GF-D8 (cell line): ENCODE data around the gene UCP3.
A peak's percentile ranks its signal among the peaks of the same experiment; 100 is the strongest.
"Not testable (repeated sequence)": the region's sequence is repeated elsewhere in the genome, so short reads cannot be mapped to it uniquely, and the experiment has no call there.

Source experiments
- DNase-seq: peaks from one replicate; lab custom pipeline; 2025; lab: John Stamatoyannopoulos, UW

Gene UCP3

DNA sequence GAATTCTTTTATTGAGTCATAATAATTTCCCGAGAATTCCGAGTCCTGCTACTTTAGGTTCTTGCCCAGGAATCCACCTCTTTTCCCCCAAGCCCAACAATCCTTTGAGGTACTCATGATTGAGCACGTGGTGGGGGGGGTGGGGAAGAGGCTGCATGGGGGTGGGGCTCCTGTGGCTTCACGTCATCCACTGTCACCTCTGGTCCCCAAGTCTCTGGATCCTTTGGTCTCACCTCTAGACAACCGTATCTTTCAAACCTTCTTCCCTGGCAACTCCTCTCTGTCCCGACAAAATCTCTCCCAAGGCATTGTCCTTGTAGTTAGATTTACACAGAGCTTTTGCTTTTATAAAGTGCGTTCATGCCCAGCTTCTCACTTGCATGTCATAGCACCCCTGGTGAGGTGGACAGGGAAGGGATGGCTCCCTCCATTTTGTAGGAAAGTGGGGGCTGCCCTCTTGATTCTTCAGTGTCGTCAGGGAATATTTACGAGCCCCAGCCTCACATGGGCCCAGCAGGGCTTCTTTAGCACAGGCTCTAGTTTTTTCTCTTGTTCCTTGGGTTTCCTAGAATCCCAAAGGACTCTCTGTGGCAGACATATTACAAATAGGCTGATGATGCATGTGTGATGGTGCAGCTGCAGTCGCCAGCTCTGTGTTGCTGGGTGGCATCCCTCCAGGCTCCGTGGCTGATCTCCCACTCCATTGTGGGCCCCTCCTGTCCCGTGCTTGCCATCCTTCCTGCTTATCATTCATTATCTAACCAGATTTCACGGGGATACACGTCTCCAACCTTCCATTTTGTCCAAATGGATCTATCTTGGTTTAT lies 8.4 kb downstream of the UCP3 start:
- DNase-seq: no peak

DNA sequence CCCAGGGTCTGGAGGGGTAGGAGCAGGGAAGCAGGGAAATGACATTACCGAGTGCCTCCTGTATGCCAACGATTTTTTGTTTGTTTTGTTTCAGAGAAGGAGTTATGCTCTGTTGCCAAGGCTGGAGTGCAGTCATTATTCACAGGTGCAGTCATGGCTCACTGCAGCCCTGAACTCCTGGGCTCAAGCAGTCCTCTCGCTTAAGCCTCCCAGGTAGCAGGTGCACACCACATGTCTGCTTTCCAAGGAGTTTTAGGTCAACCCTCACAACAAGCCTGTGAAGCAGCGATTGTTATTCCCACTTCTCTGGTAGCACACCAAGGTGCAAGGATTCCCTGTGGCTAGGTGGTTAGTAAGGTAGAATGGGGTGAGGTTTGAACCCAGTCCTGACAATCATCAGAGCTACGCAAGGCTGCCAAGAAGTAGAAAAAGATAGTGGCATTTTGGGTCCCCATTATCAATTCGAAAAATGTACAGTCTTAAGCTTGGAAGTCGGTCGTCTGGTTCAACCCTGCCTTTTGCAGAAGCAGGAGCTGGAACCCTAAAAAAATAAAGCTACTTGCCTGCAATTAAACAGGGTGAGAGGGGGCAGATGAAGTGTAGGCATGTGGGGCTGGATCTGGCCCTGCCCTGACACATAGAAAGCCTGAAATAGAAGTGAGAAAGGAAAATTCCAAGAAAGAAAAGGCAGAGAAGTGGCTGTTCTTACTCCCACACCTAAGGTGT lies 9.1 kb downstream of the UCP3 start:
- no peak for DNase-seq

GRCh38 chr11:73998846-73999575 lies 9.9 kb downstream of the UCP3 start:
- DNase-seq: no peak

- no peak for DNase-seq
Observed at GRCh38 chr11:73997120-73997770, 11.6 kb downstream of the UCP3 start.

DNA sequence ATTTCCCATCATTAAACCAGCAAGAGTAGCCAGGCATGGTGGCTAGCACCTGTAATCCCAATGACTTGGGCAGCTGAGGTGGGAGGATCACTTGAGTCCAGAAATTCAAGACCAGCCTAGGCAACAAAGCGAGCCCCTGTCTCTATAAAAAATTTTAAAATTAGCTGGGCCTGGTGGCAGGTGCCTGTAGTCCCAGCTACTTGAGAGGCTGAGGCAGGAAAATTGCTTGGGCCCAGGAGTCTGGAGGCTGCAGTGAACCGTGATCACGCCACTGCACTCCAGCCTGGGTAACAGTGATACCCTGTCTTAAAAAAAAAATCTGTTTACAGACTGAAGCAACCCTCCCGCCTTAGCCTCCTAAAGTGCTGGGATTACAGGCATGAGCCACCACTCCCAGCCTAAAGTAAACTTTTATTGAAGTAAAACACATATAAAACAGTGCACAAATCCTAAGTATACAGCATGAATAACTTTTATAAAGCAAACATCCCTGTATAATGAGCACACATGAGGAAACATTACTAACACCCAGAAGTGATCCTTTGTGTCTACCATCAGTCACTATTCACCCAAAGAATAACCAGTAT lies 12.6 kb downstream of the UCP3 start:
- no peak for DNase-seq

DNA sequence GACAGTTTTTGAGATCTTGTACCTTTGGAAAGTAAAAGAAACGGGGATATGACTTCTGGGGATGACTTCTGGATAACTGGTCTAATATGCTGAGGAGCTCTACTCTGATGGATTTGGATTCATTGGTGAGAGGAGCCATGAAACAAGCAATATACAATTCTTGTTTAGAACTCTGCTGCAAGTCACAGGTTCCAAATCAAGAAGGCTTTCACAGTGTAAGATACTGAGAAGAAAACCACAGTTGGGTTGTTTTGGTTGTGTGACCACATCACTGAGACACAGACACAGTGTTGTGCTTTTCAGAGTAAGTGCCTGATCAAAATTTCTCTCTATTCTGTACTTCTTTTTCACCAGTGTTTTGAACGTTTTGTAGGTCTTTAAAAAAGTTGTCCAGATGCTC lies 13.2 kb downstream of the UCP3 start:
- DNase-seq: no peak

GRCh38 chr11:73995247-73995646 lies 13.6 kb downstream of the UCP3 start:
- peak; percentile 67 for DNase-seq

DNA sequence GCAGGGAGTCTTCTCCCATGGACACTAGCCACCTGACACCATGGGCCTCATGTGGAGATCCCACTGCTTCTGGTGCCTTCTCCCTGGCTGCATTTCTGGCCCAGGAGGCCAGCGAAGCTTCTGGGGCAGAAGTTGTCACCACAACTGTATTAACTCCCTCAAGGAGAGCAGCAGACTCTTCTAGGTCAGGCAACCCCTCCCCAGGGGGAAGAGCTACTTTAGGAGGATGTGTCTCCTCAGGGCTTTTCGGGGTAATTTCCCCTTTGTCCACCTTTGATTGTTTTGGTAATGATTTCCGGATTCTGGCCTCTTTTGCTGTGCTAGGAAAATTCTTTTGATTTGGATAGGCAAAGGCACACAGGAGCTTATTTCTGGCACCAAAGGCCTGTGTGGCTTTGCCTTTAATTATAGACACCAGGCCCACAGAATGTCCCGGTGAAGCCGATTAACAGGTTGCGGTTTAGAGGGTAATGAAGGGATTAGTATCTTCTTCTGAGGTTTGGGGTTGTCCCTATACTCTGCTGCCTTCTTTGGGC lies 17.3 kb downstream of the UCP3 start:
- no peak for DNase-seq

GRCh38 chr11:73990730-73991129 lies 18.2 kb downstream of the UCP3 start:
- DNase-seq: no peak

DNA sequence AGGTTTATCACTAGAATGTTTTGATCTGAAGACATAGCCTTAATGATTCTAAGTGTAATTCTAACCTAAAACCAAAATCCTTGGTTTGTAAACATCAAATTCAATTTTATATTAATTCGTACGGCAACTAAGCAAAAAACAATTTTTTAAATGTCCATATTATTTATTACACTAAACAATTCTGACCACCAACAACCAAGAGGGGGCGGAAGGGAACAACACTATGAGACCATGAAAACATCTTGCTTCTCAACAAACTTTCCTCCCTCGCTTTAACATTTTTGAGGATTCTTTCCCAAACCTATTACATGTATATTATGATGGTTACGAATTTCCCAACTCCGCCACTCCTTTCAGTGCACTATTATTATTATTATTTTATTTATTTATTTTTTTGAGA lies 19.7 kb downstream of the UCP3 start:
- peak; percentile 5 for DNase-seq

GRCh38 chr11:73988227-73988626 lies 20.7 kb downstream of the UCP3 start:
- no peak for DNase-seq

- DNase-seq: not testable (repeated sequence)
Observed at GRCh38 chr11:73985661-73986060, 23.2 kb downstream of the UCP3 start.

GRCh38 chr11:73983741-73984538 lies 24.9 kb downstream of the UCP3 start:
- DNase-seq: peak; percentile 50

- peak; percentile 97 for DNase-seq
Observed at GRCh38 chr11:73982990-73983740, 25.7 kb downstream of the UCP3 start.

- DNase-seq: peak; percentile 90
Observed at GRCh38 chr11:73982595-73982989, 26.3 kb downstream of the UCP3 start, which contains the start of gene UCP2. Gene UCP2, minus strand, starts transcription at chr11:73982843. Its CDS starts 4,465 bp downstream, at chr11:73978378.

DNA sequence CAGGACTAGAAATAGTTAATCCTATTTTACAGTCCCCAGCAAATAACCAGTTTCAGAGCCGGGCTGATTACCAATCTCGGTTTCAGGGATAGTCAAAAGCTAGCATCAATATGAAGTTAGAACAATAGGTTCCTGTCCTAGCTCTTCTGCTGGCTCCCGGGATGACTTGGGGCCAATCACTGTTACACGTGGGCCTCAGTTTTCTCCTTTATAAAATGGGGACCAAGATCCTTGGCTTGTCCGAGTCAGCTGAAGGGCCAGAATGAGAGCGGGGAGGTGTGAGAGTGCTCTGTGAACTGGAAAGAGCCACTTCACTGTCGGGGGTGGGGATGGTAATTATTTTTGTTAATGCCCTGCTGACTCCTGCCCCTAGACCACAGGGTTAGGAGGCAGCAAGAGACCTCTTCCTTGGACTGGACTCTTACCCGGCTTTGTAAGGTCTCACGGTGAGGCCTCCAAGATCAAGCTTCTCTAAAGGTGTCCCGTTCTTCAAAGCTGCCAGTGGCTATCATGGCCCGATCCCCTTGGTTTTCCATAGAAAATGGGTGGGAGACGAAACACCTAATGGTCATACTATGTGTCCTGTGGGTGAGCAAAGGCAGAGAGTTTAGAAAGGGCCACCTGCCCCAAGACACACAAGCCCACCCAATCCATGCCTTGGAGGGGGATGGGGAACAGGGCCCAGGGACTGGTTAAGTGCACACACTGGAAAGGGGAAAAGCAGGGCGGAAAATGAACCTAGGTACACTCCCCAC lies 27.7 kb downstream of the UCP3 start:
- no peak for DNase-seq

- DNase-seq: peak; percentile 53
Observed at GRCh38 chr11:73980001-73980961, 28.6 kb downstream of the UCP3 start.

- no peak for DNase-seq
Observed at GRCh38 chr11:73978576-73979086, 30.3 kb downstream of the UCP3 start.
